Measurements from ENCODE around the gene HPS5. TPM values are rescaled to one million over a fixed set of nuclear protein-coding genes. Genes with fewer than 3 reads are reported as not detected.
"Not testable (repeated sequence)": the region's sequence is repeated elsewhere in the genome, so short reads cannot be mapped to it uniquely, and the experiment has no call there.

Gene HPS5
- total RNA-seq, 6 donors from 2014 or later: 18.6 to 40.9 (median 31.1) TPM

DNA sequence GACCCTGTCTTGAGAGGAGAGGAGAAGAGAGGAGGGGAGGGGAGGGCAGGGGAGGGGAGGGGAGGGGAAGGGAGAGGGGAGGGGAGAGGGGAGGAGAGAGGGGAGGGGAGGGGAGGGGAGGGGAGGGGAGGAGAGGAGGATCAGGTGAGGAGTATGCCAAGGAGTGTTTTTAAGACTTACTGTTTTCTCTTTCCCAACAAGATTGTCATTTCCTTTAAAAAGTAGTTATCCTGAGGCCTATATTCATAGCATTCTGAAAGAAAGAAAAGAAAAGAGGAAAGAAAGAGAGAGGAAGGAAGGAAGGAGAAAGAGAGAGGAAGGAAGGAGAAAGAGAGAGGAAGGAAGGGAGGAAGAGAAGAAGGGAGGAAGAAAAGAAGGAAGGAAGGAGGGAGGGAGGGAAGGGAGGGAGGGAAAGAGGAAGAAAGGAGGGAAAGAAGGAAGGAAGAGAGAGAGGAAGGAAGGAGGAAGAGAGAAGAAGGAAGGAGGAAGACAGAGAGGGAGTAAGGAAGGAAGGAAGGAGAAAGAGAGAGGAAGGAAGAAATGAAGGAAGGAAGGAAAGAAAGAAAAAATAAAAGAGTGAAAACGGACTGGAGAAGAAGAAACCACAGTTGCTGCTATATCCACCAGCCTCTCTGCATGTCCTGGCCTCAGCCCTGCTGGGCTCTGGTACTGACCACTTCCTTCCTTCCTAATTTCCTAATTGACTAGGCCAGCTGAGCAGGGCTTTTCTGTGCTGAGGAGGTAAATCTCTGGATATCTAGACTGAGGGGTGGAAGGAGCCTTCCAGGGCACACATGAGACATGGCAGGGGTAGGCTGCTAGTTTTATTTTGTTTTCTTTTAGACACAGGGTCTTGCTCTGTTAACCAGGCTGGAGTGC, 57.0 kb downstream of the HPS5 start:
- peak overlapping the region in 1 of 4 donors; percentile 19 for H3K27ac ChIP-seq
- H3K27me3 ChIP-seq: no peaks in the 10 kb centered on the region
- WGBS, 2 donors: 39 to 46% methylated on average over 1 of the region's 1 CpG
- H3K36me3 ChIP-seq: no peaks in the 10 kb centered on the region
- H3K4me3 ChIP-seq: no peak overlapping the region
- peak in 1 of 2 donors; percentile 28 for ATAC-seq (ENCODE audit: low FRiP score in 2 of 2)
- TF ChIP-seq EP300 (IDR thresholded peaks at IDR 0.05) (no peak), POLR2A (IDR thresholded peaks at IDR 0.05) (no peak), POLR2AphosphoS5 (IDR thresholded peaks at IDR 0.05) (no peak)
- TF ChIP-seq, protein P1, sequence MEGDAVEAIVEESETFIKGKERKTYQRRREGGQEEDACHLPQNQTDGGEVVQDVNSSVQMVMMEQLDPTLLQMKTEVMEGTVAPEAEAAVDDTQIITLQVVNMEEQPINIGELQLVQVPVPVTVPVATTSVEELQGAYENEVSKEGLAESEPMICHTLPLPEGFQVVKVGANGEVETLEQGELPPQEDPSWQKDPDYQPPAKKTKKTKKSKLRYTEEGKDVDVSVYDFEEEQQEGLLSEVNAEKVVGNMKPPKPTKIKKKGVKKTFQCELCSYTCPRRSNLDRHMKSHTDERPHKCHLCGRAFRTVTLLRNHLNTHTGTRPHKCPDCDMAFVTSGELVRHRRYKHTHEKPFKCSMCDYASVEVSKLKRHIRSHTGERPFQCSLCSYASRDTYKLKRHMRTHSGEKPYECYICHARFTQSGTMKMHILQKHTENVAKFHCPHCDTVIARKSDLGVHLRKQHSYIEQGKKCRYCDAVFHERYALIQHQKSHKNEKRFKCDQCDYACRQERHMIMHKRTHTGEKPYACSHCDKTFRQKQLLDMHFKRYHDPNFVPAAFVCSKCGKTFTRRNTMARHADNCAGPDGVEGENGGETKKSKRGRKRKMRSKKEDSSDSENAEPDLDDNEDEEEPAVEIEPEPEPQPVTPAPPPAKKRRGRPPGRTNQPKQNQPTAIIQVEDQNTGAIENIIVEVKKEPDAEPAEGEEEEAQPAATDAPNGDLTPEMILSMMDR (IDR thresholded peaks at IDR 0.05): no peak
- H3K9me3 ChIP-seq: no peaks in the 10 kb centered on the region
- no peak for DNase-seq
- peaks cover 0 to 10% (median 0%) of the 10 kb centered on the region in 4 donors for H3K4me1 ChIP-seq

- WGBS, 2 donors: 73 to 79% methylated on average over 4 of the region's 4 CpGs
- DNase-seq (no peak), ATAC-seq (ENCODE audit: low FRiP score in 2 of 2) (no peak)
- Histone ChIP-seq H3K27me3 (no peaks in the 10 kb centered on the region), H3K4me3 (no peak overlapping the region), H3K36me3 (no peaks in the 10 kb centered on the region), H3K27ac (no peak overlapping the region), H3K4me1 (peaks cover 0 to 10% (median 0%) of the 10 kb centered on the region in 4 donors), H3K9me3 (no peaks in the 10 kb centered on the region)
- TF ChIP-seq, protein P1 (IDR thresholded peaks at IDR 0.05): no peak
- no peak for TF ChIP-seq POLR2AphosphoS5 (IDR thresholded peaks at IDR 0.05)
- no peak for TF ChIP-seq EP300 (IDR thresholded peaks at IDR 0.05)
- TF ChIP-seq POLR2A (IDR thresholded peaks at IDR 0.05): no peak
Measured at GRCh38 chr11:18264035-18264434, 57.9 kb downstream of the HPS5 start.

DNA sequence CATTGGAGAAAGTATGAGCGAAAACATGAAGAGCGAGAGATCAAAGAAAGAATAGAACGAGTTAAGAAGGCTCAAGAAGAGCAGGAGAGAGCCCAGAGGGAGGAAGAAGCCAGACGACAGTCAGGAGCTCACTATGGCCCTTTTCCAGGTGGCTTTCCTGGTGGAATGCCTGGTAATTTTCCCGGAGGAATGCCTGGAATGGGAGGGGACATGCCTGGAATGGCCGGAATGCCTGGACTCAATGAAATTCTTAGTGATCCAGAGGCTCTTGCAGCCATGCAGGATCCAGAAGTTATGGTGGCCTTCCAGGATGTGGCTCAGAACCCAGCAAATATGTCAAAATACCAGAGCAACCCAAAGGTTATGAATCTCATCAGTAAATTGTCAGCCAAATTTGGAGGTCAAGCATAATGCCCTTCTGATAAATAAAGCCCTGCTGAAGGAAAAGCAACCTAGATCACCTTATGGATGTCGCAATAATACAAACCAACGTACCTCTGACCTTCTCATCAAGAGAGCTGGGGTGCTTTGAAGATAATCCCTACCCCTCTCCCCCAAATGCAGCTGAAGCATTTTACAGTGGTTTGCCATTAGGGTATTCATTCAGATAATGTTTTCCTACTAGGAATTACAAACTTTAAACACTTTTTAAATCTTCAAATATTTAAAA, 59.1 kb downstream of the HPS5 start:
- WGBS, 2 donors: 70 to 78% methylated on average over 8 of the region's 8 CpGs
- not testable (repeated sequence) for H3K4me1 ChIP-seq; H3K4me3 ChIP-seq; ATAC-seq (ENCODE audit: low FRiP score in 2 of 2); H3K27ac ChIP-seq; DNase-seq; H3K9me3 ChIP-seq; H3K36me3 ChIP-seq; H3K27me3 ChIP-seq

DNA sequence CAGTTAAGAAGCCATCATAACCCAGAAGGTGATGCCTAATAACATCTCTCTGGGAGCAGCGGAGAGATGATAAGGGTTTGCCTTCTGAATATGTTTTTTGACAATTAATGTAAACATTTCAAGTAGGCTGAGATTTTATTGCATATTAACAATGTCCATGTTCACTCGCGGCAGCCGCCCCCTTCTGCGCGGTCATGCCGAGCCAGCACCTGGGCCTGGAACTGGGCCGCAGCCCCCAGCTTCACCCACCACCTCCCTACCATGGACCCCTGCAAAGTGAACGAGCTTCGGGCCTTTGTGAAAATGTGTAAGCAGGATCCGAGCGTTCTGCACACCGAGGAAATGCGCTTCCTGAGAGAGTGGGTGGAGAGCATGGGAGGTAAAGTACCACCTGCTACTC, 60.2 kb downstream of the HPS5 start:
- Histone ChIP-seq H3K36me3 (no peaks in the 10 kb centered on the region), H3K9me3 (no peaks in the 10 kb centered on the region), H3K27ac (no peak overlapping the region), H3K4me3 (no peak overlapping the region), H3K4me1 (peaks cover 0 to 10% (median 0%) of the 10 kb centered on the region in 4 donors), H3K27me3 (no peaks in the 10 kb centered on the region)
- 92 to 95% methylated on average over 14 of the region's 14 CpGs for WGBS, 2 donors
- DNase-seq (peak in 1 of 2 donors; percentile 63), ATAC-seq (ENCODE audit: low FRiP score in 2 of 2) (no peak)
- TF ChIP-seq, protein P1 (IDR thresholded peaks at IDR 0.05): no peak
- no peak for TF ChIP-seq POLR2A (IDR thresholded peaks at IDR 0.05)
- no peak for TF ChIP-seq EP300 (IDR thresholded peaks at IDR 0.05)
- no peak for TF ChIP-seq POLR2AphosphoS5 (IDR thresholded peaks at IDR 0.05)

GRCh38 chr11:18259259-18259658, 62.7 kb downstream of the HPS5 start:
- Histone ChIP-seq H3K36me3 (no peaks in the 10 kb centered on the region), H3K4me1 (no peaks in the 10 kb centered on the region), H3K9me3 (no peaks in the 10 kb centered on the region), H3K4me3 (no peak overlapping the region), H3K27ac (no peak overlapping the region), H3K27me3 (no peaks in the 10 kb centered on the region)
- TF ChIP-seq, protein P1 (IDR thresholded peaks at IDR 0.05): no peak
- no peak for TF ChIP-seq EP300 (IDR thresholded peaks at IDR 0.05)
- TF ChIP-seq POLR2A (IDR thresholded peaks at IDR 0.05): no peak
- no peak for TF ChIP-seq POLR2AphosphoS5 (IDR thresholded peaks at IDR 0.05)
- no peak for ATAC-seq (ENCODE audit: low FRiP score in 2 of 2)
- no peak for DNase-seq

Measured in upper lobe of left lung (tissue), 6 donors.